GM12878 (cell line): ENCODE measurements around the gene CHDH. TPM values are rescaled to one million over a fixed set of nuclear protein-coding genes. Genes with fewer than 3 reads are reported as not detected.

Experiments
- ATAC-seq: fragments of 200-7000 bp; cut with Tn5 transposase; 3 replicates; pipeline ENCODE4 v1.9.1; 2020; ENCODE audit warnings: mild to moderate bottlenecking, moderate library complexity
- BruUV-seq: library from RNA; stranded (reverse); fragments of 400-500 nt; replicated peaks from 2 replicates; lab custom pipeline; 2021; lab: Mats Ljungman, UMichigan
- CTCF ChIA-PET: fragments of 300-600 bp; sonication (Branson Sonifier 250); formaldehyde crosslinking; extraction: SDS; loops from one replicate; lab custom pipeline; 2021; ENCODE audit warnings: inconsistent platforms; lab: Yijun Ruan, JAX
- POLR2A ChIA-PET: fragments of 350-600 bp; formaldehyde crosslinking; extraction: SDS; loops from one replicate; lab custom pipeline; 2021; ENCODE audit warnings: inconsistent platforms; lab: Charles Lee
- RAD21 ChIA-PET: fragments of 300-600 bp; sonication (Branson Sonifier 250); formaldehyde crosslinking; loops from one replicate; lab custom pipeline; 2023; ENCODE audit warnings: antibody characterized with exemption; ENCODE audit not compliant: unreplicated experiment; lab: Charles Lee
- SMC1A ChIA-PET: fragments of 300-600 bp; sonication (Branson Sonifier 250); formaldehyde crosslinking; loops from one replicate; lab custom pipeline; 2023; ENCODE audit not compliant: unreplicated experiment, uncharacterized antibody; lab: Charles Lee
- DNase-seq: peaks from one replicate; pipeline ENCODE4 v3.0.0-alpha.2; 2011; ENCODE audit warnings: low read depth, low spot score
- FAIRE-seq: peaks from 3 replicates; lab custom pipeline; 2011; peaks lifted over from hg19 to GRCh38; lab: Jason Lieb, UNC
- H2AFZ ChIP-seq: 2 replicates; pipeline ENCODE4 v1.6.0; 2011; ENCODE audit warnings: low read depth, low read length, control low read depth; ENCODE audit not compliant: control insufficient read depth
- H3K27ac ChIP-seq: 2 replicates; pipeline ENCODE4 v1.5.1; 2011; ENCODE audit warnings: control low read depth; ENCODE audit not compliant: control insufficient read depth, insufficient read depth
- H3K27me3 ChIP-seq, 2 experiments: replicated peaks in 1 of 2; 2 replicates each; pipeline versions ENCODE4 v1.6.0 to v1.6.1; 2011; ENCODE audit warnings: low read length in 1 of 2; ENCODE audit not compliant: control insufficient read depth in 2 of 2, insufficient read depth in 2 of 2
- H3K36me3 ChIP-seq, 2 experiments: 2 replicates each; pipeline ENCODE4 v1.5.1; 2011; ENCODE audit warnings: low read length in 1 of 2; ENCODE audit not compliant: control insufficient read depth in 2 of 2, insufficient read depth in 2 of 2
- H3K4me1 ChIP-seq: 2 replicates; pipeline ENCODE4 v1.6.1; 2011; ENCODE audit warnings: mild to moderate bottlenecking, low read length, moderate library complexity, mixed read lengths; ENCODE audit not compliant: control insufficient read depth, insufficient read depth
- H3K4me2 ChIP-seq: 2 replicates; pipeline ENCODE4 v1.6.0; 2011; ENCODE audit warnings: control low read depth; ENCODE audit not compliant: control insufficient read depth, insufficient read depth
- H3K4me3 ChIP-seq: fragments of 200-600 bp; sonication (generic); 2 replicates; pipeline ENCODE4 v1.5.1; 2016
- H3K79me2 ChIP-seq: 2 replicates; pipeline ENCODE4 v1.6.0; 2011; ENCODE audit warnings: low read length; ENCODE audit not compliant: control insufficient read depth, insufficient read depth
- H3K9ac ChIP-seq: 2 replicates; pipeline ENCODE4 v1.8.0; 2011; ENCODE audit warnings: low read length, control low read depth, mixed read lengths; ENCODE audit not compliant: control insufficient read depth, insufficient read depth
- H3K9me3 ChIP-seq: replicated peaks from 3 replicates; pipeline ENCODE4 v1.5.1; 2011; ENCODE audit warnings: mild to moderate bottlenecking, low read length; ENCODE audit not compliant: control insufficient read depth, insufficient read depth
- H4K20me1 ChIP-seq: 2 replicates; pipeline ENCODE4 v1.6.0; 2011; ENCODE audit not compliant: control insufficient read depth, insufficient read depth
- CBX3 ChIP-seq: fragments of 200-600 bp; sonication (generic); IDR thresholded peaks from 2 replicates; pipeline ENCODE4 v1.6.1; 2016; ENCODE audit warnings: low read depth, borderline replicate concordance
- CBX5 ChIP-seq: sonication (generic); IDR thresholded peaks from 2 replicates; pipeline ENCODE4 v1.6.1; 2016; ENCODE audit warnings: low read depth, moderate library complexity, mild to moderate bottlenecking, inconsistent platforms
- ETV6 ChIP-seq, 2 experiments: fragments of 450-650 bp in 1 of 2; IDR thresholded peaks in 1 of 2; conservative IDR thresholded peaks in 1 of 2; 2 replicates each; pipeline ENCODE4 v1.6.1; 2014; ENCODE audit warnings: antibody characterized with exemption in 1 of 2, borderline replicate concordance in 1 of 2, low read depth in 1 of 2, mild to moderate bottlenecking in 1 of 2, moderate library complexity in 1 of 2
- FOS ChIP-seq: IDR thresholded peaks from 3 replicates; pipeline ENCODE4 v1.6.1; 2011; ENCODE audit warnings: borderline replicate concordance; ENCODE audit not compliant: insufficient read length; ENCODE audit errors: extremely low read depth
- HDAC2 ChIP-seq: fragments of 200-600 bp; sonication (generic); IDR thresholded peaks from 2 replicates; pipeline ENCODE4 v1.6.1; 2017
- IKZF1 ChIP-seq: fragments of 450-650 bp; conservative IDR thresholded peaks from 2 replicates; pipeline ENCODE4 v1.6.1; 2017; ENCODE audit warnings: antibody characterized with exemption, mild to moderate bottlenecking
- MYB ChIP-seq: fragments of 150-350 bp; IDR thresholded peaks from 2 replicates; pipeline ENCODE4 v1.6.1; 2014; ENCODE audit warnings: mild to moderate bottlenecking, low read depth, low read length, borderline replicate concordance
- MYC ChIP-seq: IDR thresholded peaks from 2 replicates; pipeline ENCODE4 v1.6.1; 2011; ENCODE audit warnings: mild to moderate bottlenecking, low read length, moderate library complexity, inconsistent platforms; ENCODE audit not compliant: insufficient read depth, insufficient replicate concordance, insufficient read length, severe bottlenecking
- NFYB ChIP-seq: IDR thresholded peaks from 2 replicates; pipeline ENCODE4 v1.6.1; 2011; ENCODE audit warnings: low read depth, mild to moderate bottlenecking, low read length, improper control_type of control experiment, moderate library complexity; ENCODE audit not compliant: insufficient read depth
- POLR2AphosphoS5 ChIP-seq: IDR thresholded peaks from 2 replicates; pipeline ENCODE4 v1.6.1; 2011; ENCODE audit warnings: mild to moderate bottlenecking, low read length, inconsistent platforms
- RAD51 ChIP-seq: fragments of 450-650 bp; IDR thresholded peaks from 2 replicates; pipeline ENCODE4 v1.6.1; 2016; ENCODE audit warnings: moderate library complexity, mild to moderate bottlenecking, inconsistent platforms
- RELA ChIP-seq: fragments of 450-650 bp; IDR thresholded peaks from 2 replicates; pipeline ENCODE4 v1.8.0; 2014; ENCODE audit warnings: borderline replicate concordance; ENCODE audit not compliant: partially characterized antibody
- SREBF1 ChIP-seq: IDR thresholded peaks from 2 replicates; pipeline ENCODE4 v1.6.1; 2012; ENCODE audit warnings: mild to moderate bottlenecking, low read length
- SRF ChIP-seq, 2 experiments: IDR thresholded peaks; 2 replicates each; pipeline ENCODE4 v1.6.1; 2011; ENCODE audit warnings: low read depth in 2 of 2, low read length in 2 of 2, mild to moderate bottlenecking in 1 of 2, moderate library complexity in 1 of 2
- TCF3 ChIP-seq: IDR thresholded peaks from 2 replicates; pipeline ENCODE4 v1.6.1; 2012; ENCODE audit warnings: low read depth, mild to moderate bottlenecking, low read length, borderline replicate concordance; ENCODE audit not compliant: insufficient read depth
- YBX1 ChIP-seq: fragments of 450-650 bp; IDR thresholded peaks from 2 replicates; pipeline ENCODE4 v1.6.1; 2016; ENCODE audit warnings: antibody characterized with exemption
- ZNF622 ChIP-seq: fragments of 450-650 bp; IDR thresholded peaks from 2 replicates; pipeline ENCODE4 v1.6.1; 2017; ENCODE audit warnings: mild to moderate bottlenecking, inconsistent platforms
- whole genome bisulfite sequencing: methylation state at CpG from one replicate; pipeline ENCODE4 v1.1.6; 2016; ENCODE audit warnings: low lambda C conversion rate; ENCODE audit not compliant: insufficient replicate concordance, insufficient coverage; ENCODE audit errors: missing lambda C conversion rate; 5-methylcytosine and 5-hydroxymethylcytosine counted together
- in situ Hi-C: fragments of 300-500 bp; cut with MboI; formaldehyde crosslinking; loops from 9 replicates; pipeline ENCODE4 v1.14.3; 2018; ENCODE audit warnings: mixed read lengths
- intact Hi-C: fragments of 100-400 bp; cut with micrococcal nuclease; formaldehyde crosslinking; loops from one replicate; pipeline ENCODE4 v1.14.2; 2022; ENCODE audit not compliant: unreplicated experiment
- polyA plus RNA-seq, 11 experiments: library from polyadenylated mRNA; depleted of rRNA in 4 of 11; unstranded in 6 of 11; stranded (reverse) in 5 of 11; fragments of >200 nt; fragmentation: Nextera tagmentation in 4 of 11; fragmentation: Illumina TruSeq in 1 of 11; extraction: Ambion mirVana in 4 of 11; extraction: Trizol in 1 of 11; gene quantifications; 1 replicate in 1 of 11; 2 replicates in 10 of 11; pipeline versions ENCODE4 v1.2.1 to v1.2.3, GENCODE V29; 2011 to 2016; ENCODE audit warnings: inconsistent platforms in 2 of 11, missing spikeins in 2 of 11, low read depth in 1 of 11
- total RNA-seq, 4 experiments: library from RNA; depleted of rRNA in 3 of 4; stranded (reverse); fragments of >200 nt in 3 of 4; fragmentation: Illumina TruSeq in 1 of 4; extraction: Trizol in 1 of 4; gene quantifications; 2 replicates each; pipeline versions ENCODE4 v1.2.1 to v1.2.3, GENCODE V29; 2013 to 2021
- TF ChIP-seq, protein P1 (sequence below), 3 experiments: IDR thresholded peaks in 2 of 3; conservative IDR thresholded peaks in 1 of 3; 2 replicates each; pipeline ENCODE4 v1.5.1; 2011; ENCODE audit warnings: low read depth in 3 of 3, low read length in 3 of 3, mild to moderate bottlenecking in 3 of 3, control low read depth in 2 of 3, moderate library complexity in 2 of 3, inconsistent platforms in 1 of 3, mixed read lengths in 1 of 3; ENCODE audit not compliant: control insufficient read depth in 2 of 3, insufficient read depth in 1 of 3; ENCODE audit errors: extremely low read depth in 1 of 3
- TF ChIP-seq, protein P2 (sequence below): fragments of 450-650 bp; IDR thresholded peaks from 2 replicates; pipeline ENCODE4 v1.6.1; 2017; ENCODE audit warnings: low read depth, mild to moderate bottlenecking, moderate library complexity

CHDH gene
- total and polyA plus RNA-seq, 10 of the 15 experiments (the other 5 are each of a cell fraction or from before 2014, with no cell fraction given) = 0.95 to 8.3 (median 2.9) TPM

DNA sequence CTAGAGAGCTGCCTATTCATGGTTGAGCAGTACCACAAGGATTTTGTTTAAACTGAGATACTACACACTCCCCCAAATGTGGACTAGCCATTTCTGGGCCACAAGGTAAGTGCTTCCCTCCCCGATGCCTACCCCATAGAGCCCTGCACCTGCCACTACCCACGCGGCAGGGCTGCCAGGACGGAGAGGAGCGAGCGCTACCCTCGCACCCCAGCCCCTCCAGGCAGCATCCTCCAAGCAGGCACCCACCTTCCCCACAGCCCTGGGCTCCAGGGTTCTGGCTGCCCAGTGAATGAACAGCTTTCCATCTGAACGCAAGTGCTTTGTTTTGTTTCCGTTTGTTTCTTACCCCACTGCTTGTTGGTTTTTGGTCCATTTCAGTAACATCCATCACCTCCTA lies 59.2 kb downstream of the CHDH start:
- CTCF ChIA-PET = interaction anchor here (0.6 kb wide), 1 partner anchor 130 kb away, joined by 3 read pairs; no protein-coding TSS in a partner anchor
- Histone ChIP-seq H3K36me3 (no peaks in the 10 kb centered on the region), H3K9ac (no peak overlapping the region), H3K4me3 (no peak overlapping the region), H3K27me3 (no peaks in the 10 kb centered on the region), H3K9me3 (no peaks in the 10 kb centered on the region), H3K79me2 (no peaks in the 10 kb centered on the region), H3K4me2 (no peak overlapping the region), H3K27ac (no peak overlapping the region)
- RAD21 ChIA-PET = interaction anchor here (0.6 kb wide), 1 partner anchor 20 kb away, joined by 3 read pairs; no protein-coding TSS in a partner anchor
- SMC1A ChIA-PET = no interaction called here
- no peak for FAIRE-seq
- intact Hi-C loops = no loop called here
- no peak for ATAC-seq
- DNase-seq = no peak
- no peak for TF ChIP-seq POLR2AphosphoS5
- no peak for TF ChIP-seq MYC
- no peak for TF ChIP-seq SREBF1
- TF ChIP-seq RAD51 = no peak
- no peak for TF ChIP-seq RELA
- no peak for TF ChIP-seq ETV6 (conservative IDR thresholded peaks at IDR 0.05 in 1 of 2, IDR thresholded peaks at IDR 0.05 in 1 of 2; ENCODE audit: borderline replicate concordance in 1 of 2, low read depth in 1 of 2)
- no peak for TF ChIP-seq CBX5
- TF ChIP-seq TCF3 = no peak
- no peak for TF ChIP-seq NFYB
- TF ChIP-seq SRF (IDR thresholded peaks at IDR 0.05; ENCODE audit: low read depth in 2 of 2, low read length in 2 of 2) = no peak
- no peak for TF ChIP-seq YBX1
- TF ChIP-seq, protein P1, sequence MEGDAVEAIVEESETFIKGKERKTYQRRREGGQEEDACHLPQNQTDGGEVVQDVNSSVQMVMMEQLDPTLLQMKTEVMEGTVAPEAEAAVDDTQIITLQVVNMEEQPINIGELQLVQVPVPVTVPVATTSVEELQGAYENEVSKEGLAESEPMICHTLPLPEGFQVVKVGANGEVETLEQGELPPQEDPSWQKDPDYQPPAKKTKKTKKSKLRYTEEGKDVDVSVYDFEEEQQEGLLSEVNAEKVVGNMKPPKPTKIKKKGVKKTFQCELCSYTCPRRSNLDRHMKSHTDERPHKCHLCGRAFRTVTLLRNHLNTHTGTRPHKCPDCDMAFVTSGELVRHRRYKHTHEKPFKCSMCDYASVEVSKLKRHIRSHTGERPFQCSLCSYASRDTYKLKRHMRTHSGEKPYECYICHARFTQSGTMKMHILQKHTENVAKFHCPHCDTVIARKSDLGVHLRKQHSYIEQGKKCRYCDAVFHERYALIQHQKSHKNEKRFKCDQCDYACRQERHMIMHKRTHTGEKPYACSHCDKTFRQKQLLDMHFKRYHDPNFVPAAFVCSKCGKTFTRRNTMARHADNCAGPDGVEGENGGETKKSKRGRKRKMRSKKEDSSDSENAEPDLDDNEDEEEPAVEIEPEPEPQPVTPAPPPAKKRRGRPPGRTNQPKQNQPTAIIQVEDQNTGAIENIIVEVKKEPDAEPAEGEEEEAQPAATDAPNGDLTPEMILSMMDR (IDR thresholded peaks at IDR 0.05 in 2 of 3, conservative IDR thresholded peaks at IDR 0.05 in 1 of 3; ENCODE audit: control insufficient read depth in 2 of 3, extremely low read depth in 1 of 3, insufficient read depth in 1 of 3, low read depth in 3 of 3, low read length in 3 of 3) = no peak
- TF ChIP-seq HDAC2 = no peak
- no peak for TF ChIP-seq MYB
- no peak for TF ChIP-seq FOS
- TF ChIP-seq, protein P2, sequence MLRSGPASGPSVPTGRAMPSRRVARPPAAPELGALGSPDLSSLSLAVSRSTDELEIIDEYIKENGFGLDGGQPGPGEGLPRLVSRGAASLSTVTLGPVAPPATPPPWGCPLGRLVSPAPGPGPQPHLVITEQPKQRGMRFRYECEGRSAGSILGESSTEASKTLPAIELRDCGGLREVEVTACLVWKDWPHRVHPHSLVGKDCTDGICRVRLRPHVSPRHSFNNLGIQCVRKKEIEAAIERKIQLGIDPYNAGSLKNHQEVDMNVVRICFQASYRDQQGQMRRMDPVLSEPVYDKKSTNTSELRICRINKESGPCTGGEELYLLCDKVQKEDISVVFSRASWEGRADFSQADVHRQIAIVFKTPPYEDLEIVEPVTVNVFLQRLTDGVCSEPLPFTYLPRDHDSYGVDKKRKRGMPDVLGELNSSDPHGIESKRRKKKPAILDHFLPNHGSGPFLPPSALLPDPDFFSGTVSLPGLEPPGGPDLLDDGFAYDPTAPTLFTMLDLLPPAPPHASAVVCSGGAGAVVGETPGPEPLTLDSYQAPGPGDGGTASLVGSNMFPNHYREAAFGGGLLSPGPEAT = no peak
- TF ChIP-seq ZNF622 = no peak
- no peak for TF ChIP-seq IKZF1
- no peak for TF ChIP-seq CBX3
- TF ChIP-seq, all 136 proteins: peak for 0
- Histone ChIP-seq H2AFZ (no peak overlapping the region), H3K4me1 (no peaks in the 10 kb centered on the region), H4K20me1 (no peaks in the 10 kb centered on the region)
- no TSS peak for BruUV-seq
- in situ Hi-C loops = no loop called here
- WGBS = 69% methylated on average over 9 of the region's 9 CpGs
- POLR2A ChIA-PET = interaction anchor here (0.5 to 1.4 kb wide), 3 partner anchors 12 to 80 kb away, joined by 3 read pairs; no protein-coding TSS in a partner anchor
